Ishikawa (cell line): ENCODE results near the gene UTS2B.

Source experiments
- EP300 ChIP-seq: IDR thresholded peaks from 2 replicates; pipeline ENCODE4 v1.6.1; 2012; ENCODE audit warnings: borderline replicate concordance
- FOXM1 ChIP-seq: IDR thresholded peaks from 2 replicates; pipeline ENCODE4 v1.6.1; 2012; ENCODE audit warnings: low read depth, borderline replicate concordance
- TCF12 ChIP-seq: IDR thresholded peaks from 2 replicates; pipeline ENCODE4 v1.6.1; 2012; ENCODE audit warnings: low read depth
- YY1 ChIP-seq: IDR thresholded peaks from 2 replicates; pipeline ENCODE4 v1.6.1; 2012; ENCODE audit warnings: low read depth
- ZBTB7A ChIP-seq: IDR thresholded peaks from 2 replicates; pipeline ENCODE4 v1.6.1; 2012; ENCODE audit warnings: low read depth
- TF ChIP-seq, protein P1 (sequence below): IDR thresholded peaks from 2 replicates; pipeline ENCODE4 v1.6.1; 2012

DNA sequence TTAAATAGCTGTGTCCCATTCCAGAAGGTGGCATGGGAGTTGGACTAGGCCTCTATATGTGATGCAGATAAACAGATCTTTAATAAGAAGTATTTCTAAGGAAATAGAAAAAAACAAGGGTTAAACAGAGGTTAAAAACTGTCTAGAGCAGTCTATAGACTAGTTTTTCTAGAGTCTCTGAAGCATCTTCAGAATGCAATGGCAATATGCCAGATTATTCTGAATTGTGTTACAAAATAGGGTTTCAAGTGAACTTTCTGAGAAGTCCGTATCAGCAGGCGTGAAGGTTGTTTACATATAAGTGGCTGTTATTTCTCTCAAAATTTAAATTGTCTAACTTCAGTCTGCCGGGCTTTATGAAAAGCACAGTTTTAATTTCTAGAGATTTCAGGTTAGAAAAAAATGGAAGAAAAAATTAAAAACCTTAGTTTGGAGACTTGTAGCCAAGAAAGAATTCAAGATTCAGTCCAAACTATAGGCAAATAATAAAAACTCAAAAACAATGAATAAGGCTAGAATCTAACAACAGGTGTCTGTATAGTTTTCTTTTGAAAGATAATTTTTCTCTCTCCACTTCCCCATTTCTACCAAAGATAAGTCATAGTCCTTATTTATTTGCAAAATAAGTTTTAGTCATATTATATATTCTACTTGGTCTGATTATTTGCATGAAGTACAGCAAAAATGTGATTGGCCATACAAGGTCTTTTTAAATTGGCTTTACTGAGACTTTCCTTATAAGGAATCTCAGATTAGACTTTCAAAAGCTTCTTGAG, 76.0 kb downstream of the UTS2B start:
- TF ChIP-seq ZBTB7A (no peak), YY1 (no peak), FOXM1 (no peak), TCF12 (no peak), EP300 (no peak)
- TF ChIP-seq, protein P1, sequence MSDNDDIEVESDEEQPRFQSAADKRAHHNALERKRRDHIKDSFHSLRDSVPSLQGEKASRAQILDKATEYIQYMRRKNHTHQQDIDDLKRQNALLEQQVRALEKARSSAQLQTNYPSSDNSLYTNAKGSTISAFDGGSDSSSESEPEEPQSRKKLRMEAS, result no peak
